Measurements from ENCODE around the gene AQP1. TPM values are rescaled to one million over a fixed set of nuclear protein-coding genes. Genes with fewer than 3 reads are reported as not detected.

Gene AQP1
- total RNA-seq, 4 donors from 2014 or later: 74.8 to 310 (median 175) TPM

DNA sequence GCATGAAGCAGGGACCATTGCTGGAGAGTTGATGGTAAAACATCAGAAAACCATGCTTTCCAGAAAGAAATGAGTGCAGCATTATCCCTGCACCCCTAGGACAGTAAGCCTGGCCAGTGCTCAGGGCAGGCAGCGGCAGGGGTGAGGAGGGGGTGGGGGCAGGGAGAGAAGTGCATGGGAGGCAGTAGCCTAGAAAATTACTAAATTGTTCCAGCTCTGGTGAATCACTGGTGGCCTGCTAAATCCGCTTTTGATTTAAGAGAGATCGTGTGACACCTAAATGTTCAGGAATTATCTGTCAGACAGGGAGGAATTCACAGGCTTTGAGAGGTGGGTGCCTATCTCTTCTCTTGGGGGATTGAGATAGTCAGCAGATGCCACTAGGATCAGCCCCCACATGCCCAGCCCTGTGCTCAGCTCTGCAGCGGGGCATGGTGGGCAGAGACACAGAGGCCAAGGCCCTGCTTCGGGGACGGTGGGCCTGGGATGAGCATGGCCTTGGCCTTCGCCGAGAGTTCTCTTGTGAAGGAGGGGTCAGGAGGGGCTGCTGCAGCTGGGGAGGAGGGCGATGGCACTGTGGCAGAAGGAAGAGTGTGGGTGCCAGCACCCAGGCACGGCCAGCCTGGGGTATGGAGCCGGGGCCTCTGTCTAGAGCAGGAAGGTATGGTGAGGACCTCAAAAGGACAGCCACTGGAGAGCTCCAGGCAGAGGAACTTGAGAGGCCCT, 5.0 kb upstream of the AQP1 start:
- no peak for TF ChIP-seq CTCF (IDR thresholded peaks at IDR 0.05; ENCODE audit: low read depth)

DNA sequence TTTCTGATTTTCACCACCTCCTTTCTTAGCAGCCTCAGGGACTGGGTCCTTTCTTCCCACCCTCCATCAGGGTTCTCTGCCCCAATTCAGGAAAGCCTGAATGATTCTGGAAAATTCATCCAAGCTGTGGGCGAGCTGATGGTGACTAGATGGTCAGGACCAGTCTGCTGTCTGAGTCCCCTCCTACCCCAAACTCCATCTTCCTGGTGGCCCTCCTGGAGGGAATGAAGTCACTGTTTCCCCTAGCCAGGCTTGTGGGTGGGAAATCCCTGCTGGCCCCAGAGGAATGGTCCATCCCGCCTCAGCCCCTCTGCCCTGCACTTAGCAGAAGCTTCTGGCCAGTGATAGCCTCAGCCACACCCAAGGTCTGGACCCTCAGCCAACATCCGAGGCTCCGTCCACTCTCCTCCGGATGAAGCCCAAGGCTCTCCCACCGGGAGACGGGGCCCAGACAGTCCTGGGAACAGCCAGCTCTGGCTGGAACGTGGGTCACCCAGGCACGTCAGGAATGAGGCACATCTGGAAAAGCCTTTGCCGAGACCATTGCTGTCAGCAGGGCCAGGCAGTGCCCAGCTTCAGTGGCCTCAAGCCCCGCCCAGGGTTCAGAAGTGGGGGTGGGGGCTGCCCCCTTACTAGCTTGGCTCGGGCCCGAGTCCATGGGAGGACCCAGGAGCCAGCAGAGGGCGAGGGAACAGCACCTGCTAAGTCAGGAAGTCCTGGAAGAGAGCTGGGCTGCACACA, 4.0 kb upstream of the AQP1 start:
- TF ChIP-seq CTCF (IDR thresholded peaks at IDR 0.05; ENCODE audit: low read depth): no peak

GRCh38 chr7:30908681-30909080, 3.0 kb upstream of the AQP1 start:
- TF ChIP-seq CTCF (IDR thresholded peaks at IDR 0.05; ENCODE audit: low read depth): no peak

GRCh38 chr7:30909431-30909830, 2.2 kb upstream of the AQP1 start:
- no peak for TF ChIP-seq CTCF (IDR thresholded peaks at IDR 0.05; ENCODE audit: low read depth)

- no peak for TF ChIP-seq CTCF (IDR thresholded peaks at IDR 0.05; ENCODE audit: low read depth)
These were observed 1.1 kb upstream of the AQP1 start for GRCh38 chr7:30910411-30911073.

GRCh38 chr7:30911133-30911532, 520 bp upstream of the AQP1 start:
- TF ChIP-seq CTCF (IDR thresholded peaks at IDR 0.05; ENCODE audit: low read depth): no peak

All from subcutaneous adipose tissue (tissue), 4 donors.